Fibroblast of pulmonary artery (primary cell): ENCODE data around the gene FSHB.

Source experiments
- DNase-seq: peaks from one replicate; pipeline ENCODE4 v3.0.0-alpha.2; 2010; ENCODE audit warnings: low read depth
- H3K4me3 ChIP-seq: replicated peaks from 2 replicates; pipeline ENCODE4 v1.5.1; 2011; ENCODE audit warnings: low read depth, mild to moderate bottlenecking, control low read depth, low read length, moderate library complexity
- CTCF ChIP-seq: IDR thresholded peaks from 2 replicates; pipeline ENCODE4 v1.5.1; 2011; ENCODE audit warnings: mild to moderate bottlenecking, control low read depth, low read length, inconsistent platforms; ENCODE audit errors: missing control alignments

FSHB gene

GRCh38 chr11:30206249-30206996 is 24.4 kb upstream of the FSHB start:
- DNase-seq, result no peak
- H3K4me3 ChIP-seq, result no peak overlapping the region
- TF ChIP-seq CTCF, result no peak

- no peak for DNase-seq
- no peak for TF ChIP-seq CTCF
Observed at GRCh38 chr11:30210357-30210756, 20.5 kb upstream of the FSHB start.

GRCh38 chr11:30216534-30216933 is 14.3 kb upstream of the FSHB start:
- DNase-seq, result no peak
- no peak overlapping the region for H3K4me3 ChIP-seq
- TF ChIP-seq CTCF, result no peak

More at GRCh38 chr11:30210357-30210756, 20.5 kb upstream of the FSHB start:
- no peak overlapping the region for H3K4me3 ChIP-seq

- H3K4me3 ChIP-seq, result no peak overlapping the region
- DNase-seq, result no peak
- no peak for TF ChIP-seq CTCF
Observed at GRCh38 chr11:30218278-30218677, 12.5 kb upstream of the FSHB start.

GRCh38 chr11:30225642-30226041 is 5.2 kb upstream of the FSHB start:
- no peak overlapping the region for H3K4me3 ChIP-seq
- no peak for TF ChIP-seq CTCF
- no peak for DNase-seq

GRCh38 chr11:30228323-30228884 is 2.4 kb upstream of the FSHB start:
- DNase-seq, result no peak
- H3K4me3 ChIP-seq, result no peak overlapping the region
- no peak for TF ChIP-seq CTCF

- TF ChIP-seq CTCF, result no peak
- no peak overlapping the region for H3K4me3 ChIP-seq
Observed at GRCh38 chr11:30239025-30239424, 8.2 kb downstream of the FSHB start.

More at GRCh38 chr11:30239025-30239424, 8.2 kb downstream of the FSHB start:
- DNase-seq, result no peak
